ENCODE data around the gene SIRT7.

DNA sequence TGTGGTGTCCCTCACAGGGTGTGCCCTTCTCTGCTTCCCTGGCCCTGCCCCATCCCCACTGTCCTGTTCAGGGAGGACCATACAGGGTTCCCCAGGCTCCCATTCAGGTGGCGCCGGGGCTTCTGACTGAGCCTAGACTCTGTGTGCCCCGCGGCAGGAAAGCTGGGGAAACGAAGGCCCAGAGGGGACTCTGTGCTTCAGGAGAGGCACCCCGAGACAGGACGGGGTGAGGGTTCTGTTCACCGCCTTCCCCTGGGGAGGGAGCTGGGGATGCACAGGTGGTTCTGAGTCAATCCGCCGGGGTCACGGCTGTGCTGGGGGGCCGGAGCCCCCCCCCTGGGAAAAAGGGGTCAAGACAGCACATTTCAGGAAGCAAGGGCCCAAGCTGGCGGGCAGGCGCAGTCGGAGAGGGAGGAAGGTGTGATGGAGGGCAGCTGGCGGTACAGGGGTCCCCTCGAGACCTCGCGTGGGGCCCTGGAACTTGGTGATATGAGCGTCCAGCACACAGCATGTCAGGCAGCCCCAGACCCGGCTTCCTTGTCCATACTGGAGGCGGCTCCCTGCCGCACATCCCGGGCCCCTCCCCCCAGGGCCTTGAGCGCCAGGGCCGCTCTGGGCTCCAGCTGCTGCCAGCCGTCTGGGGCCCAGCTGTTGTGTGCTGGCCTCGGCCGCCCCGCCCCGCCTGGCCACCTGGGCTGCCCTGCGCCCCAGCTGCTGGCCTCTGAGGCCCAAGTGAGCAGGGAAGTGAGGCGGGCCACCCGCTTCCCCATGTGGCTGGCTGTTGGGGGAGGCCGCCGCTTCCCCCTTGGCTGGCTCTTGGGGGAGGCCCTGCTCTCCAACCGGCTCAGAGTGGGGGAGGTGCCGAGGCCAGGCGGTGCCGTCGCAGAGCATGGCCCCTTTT is 48.6 kb upstream of the SIRT7 start:
- no peak for TF ChIP-seq POLR2A (IDR thresholded peaks at IDR 0.05)
- TF ChIP-seq, protein P1, sequence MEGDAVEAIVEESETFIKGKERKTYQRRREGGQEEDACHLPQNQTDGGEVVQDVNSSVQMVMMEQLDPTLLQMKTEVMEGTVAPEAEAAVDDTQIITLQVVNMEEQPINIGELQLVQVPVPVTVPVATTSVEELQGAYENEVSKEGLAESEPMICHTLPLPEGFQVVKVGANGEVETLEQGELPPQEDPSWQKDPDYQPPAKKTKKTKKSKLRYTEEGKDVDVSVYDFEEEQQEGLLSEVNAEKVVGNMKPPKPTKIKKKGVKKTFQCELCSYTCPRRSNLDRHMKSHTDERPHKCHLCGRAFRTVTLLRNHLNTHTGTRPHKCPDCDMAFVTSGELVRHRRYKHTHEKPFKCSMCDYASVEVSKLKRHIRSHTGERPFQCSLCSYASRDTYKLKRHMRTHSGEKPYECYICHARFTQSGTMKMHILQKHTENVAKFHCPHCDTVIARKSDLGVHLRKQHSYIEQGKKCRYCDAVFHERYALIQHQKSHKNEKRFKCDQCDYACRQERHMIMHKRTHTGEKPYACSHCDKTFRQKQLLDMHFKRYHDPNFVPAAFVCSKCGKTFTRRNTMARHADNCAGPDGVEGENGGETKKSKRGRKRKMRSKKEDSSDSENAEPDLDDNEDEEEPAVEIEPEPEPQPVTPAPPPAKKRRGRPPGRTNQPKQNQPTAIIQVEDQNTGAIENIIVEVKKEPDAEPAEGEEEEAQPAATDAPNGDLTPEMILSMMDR (IDR thresholded peaks at IDR 0.05) = no peak
